ENCODE measurements around the gene VIL1. TPM values are rescaled to one million over a fixed set of nuclear protein-coding genes. Genes with fewer than 3 reads are reported as not detected.
A peak's percentile ranks its signal among the peaks of the same experiment; 100 is the strongest.

VIL1 gene
- total and polyA plus RNA-seq, 9 of the 15 experiments (the other 6 are each of a cell fraction or from before 2014, with no cell fraction given): 0.51 to 2.7 (median 1.2) TPM

GRCh38 chr2:218386505-218387368, 32.2 kb upstream of the VIL1 start:
- Histone ChIP-seq H3K79me2 (ENCODE audit: control insufficient read depth, insufficient read depth, low read length) (no peaks in the 10 kb centered on the region), H3K4me3 (no peak overlapping the region), H3K4me1 (replicated peaks in 1 of 2; ENCODE audit: control insufficient read depth in 2 of 2, insufficient read depth in 2 of 2, low read length in 2 of 2) (peaks cover 7 to 20% of the 10 kb centered on the region in 2 experiments; a peak in 4 of 5 replicates), H4K20me1 (replicated peaks; ENCODE audit: control insufficient read depth, insufficient read depth, low read length) (no peaks in the 10 kb centered on the region), H3K27ac (ENCODE audit: extremely low read depth, low read depth, low read length) (no peak overlapping the region), H2AFZ (ENCODE audit: low read depth, low read length) (0 out of 2 replicates have a peak overlapping the region, but pooled peaks have one; percentile 19), H3K9ac (ENCODE audit: insufficient read depth in 1 of 2, low read depth in 2 of 2, low read length in 2 of 2) (peak overlapping the region in 1 of 2 experiments; percentile 71; a peak in 2 of 4 replicates), H3K27me3 (ENCODE audit: control insufficient read depth in 2 of 2, insufficient read depth in 2 of 2, low read length in 2 of 2) (no peaks in the 10 kb centered on the region), H3K9me3 (replicated peaks; ENCODE audit: control insufficient read depth, insufficient read depth, low read depth, low read length) (no peaks in the 10 kb centered on the region), H3K36me3 (ENCODE audit: control insufficient read depth, insufficient read depth, low read length) (no peaks in the 10 kb centered on the region), H3K4me2 (ENCODE audit: insufficient read depth, low read length) (no peak overlapping the region), H3K9me1 (ENCODE audit: control insufficient read depth, insufficient read depth, low read length) (no peaks in the 10 kb centered on the region)
- 59% methylated on average over 16 of the region's 23 CpGs for WGBS (ENCODE audit: insufficient coverage, low coverage, missing lambda C conversion rate)
- POLR2A ChIA-PET: interaction anchor here (0.7 to 1.2 kb wide), 2 partner anchors 54 to 184 kb away, joined by 3 to 5 read pairs; no protein-coding TSS in a partner anchor
- DNase-seq (ENCODE audit: extremely low read depth in 1 of 4, low spot score in 3 of 4): no peak
- FAIRE-seq: no peak
- intact Hi-C loops (cut with micrococcal nuclease): no loop called here
- in situ Hi-C loops (cut with MboI): no loop called here
- peak; percentile 12; the same call in 2 of the 3 replicates for ATAC-seq
- CTCF ChIA-PET (ENCODE audit: low intra/inter-chr PET ratio): no interaction called here
- no TSS peak for BruUV-seq (replicated peaks)
- no peak for TF ChIP-seq ZFPM2 (CRISPR knock-in tag; IDR thresholded peaks at IDR 0.05)
- no peak for TF ChIP-seq ZNF12 (CRISPR knock-in tag; IDR thresholded peaks at IDR 0.05)
- no peak for TF ChIP-seq ZBTB33 (CRISPR knock-in tag; IDR thresholded peaks at IDR 0.05)
- no peak for TF ChIP-seq HNRNPUL1 (IDR thresholded peaks at IDR 0.05; ENCODE audit: low read length)
- TF ChIP-seq MED1 (CRISPR knock-in tag; IDR thresholded peaks at IDR 0.05; ENCODE audit: borderline replicate concordance): no peak
- TF ChIP-seq ZNF551 (CRISPR knock-in tag; IDR thresholded peaks at IDR 0.05): no peak
- TF ChIP-seq ZMIZ1 (IDR thresholded peaks at IDR 0.05; ENCODE audit: low read depth in 2 of 2, low read length in 2 of 2): no peak
- no peak for TF ChIP-seq ZKSCAN8 (CRISPR knock-in tag; IDR thresholded peaks at IDR 0.05)
- TF ChIP-seq FOXK2 (conservative IDR thresholded peaks at IDR 0.05 in 1 of 2, IDR thresholded peaks at IDR 0.05 in 1 of 2; ENCODE audit: low read depth in 2 of 2): no peak

Data from K562 (cell line).